Skeletal muscle tissue (tissue), 4 donors: Measurements from ENCODE around the gene WFS1. TPM values are rescaled to one million over a fixed set of nuclear protein-coding genes. Genes with fewer than 3 reads are reported as not detected.

ENCODE experiments used
- H3K27ac ChIP-seq: one replicate; pipeline ENCODE4 v1.7.0; 2013; ENCODE audit warnings: mild to moderate bottlenecking, low read depth, low read length, inconsistent platforms
- H3K27me3 ChIP-seq, 3 donors: one replicate each; pipeline ENCODE4 v1.7.0; 2013; ENCODE audit warnings: low read length in 3 of 3; ENCODE audit not compliant: control insufficient read depth in 3 of 3, insufficient read depth in 3 of 3
- H3K36me3 ChIP-seq, 3 donors: one replicate each; pipeline ENCODE4 v1.7.0; 2013; ENCODE audit warnings: low read length in 3 of 3; ENCODE audit not compliant: control insufficient read depth in 3 of 3, insufficient read depth in 3 of 3
- H3K4me1 ChIP-seq, 3 donors: one replicate each; pipeline ENCODE4 v1.7.0; 2013; ENCODE audit warnings: low read length in 3 of 3, mild to moderate bottlenecking in 3 of 3; ENCODE audit not compliant: control insufficient read depth in 3 of 3, insufficient read depth in 3 of 3
- H3K4me3 ChIP-seq, 3 donors: one replicate each; pipeline ENCODE4 v1.7.0; 2013; ENCODE audit warnings: low read length in 3 of 3
- H3K9ac ChIP-seq, 3 donors: one replicate each; pipeline ENCODE4 v1.7.0; 2013; ENCODE audit warnings: low read length in 3 of 3, mild to moderate bottlenecking in 3 of 3, moderate library complexity in 2 of 3, low read depth in 1 of 3
- H3K9me3 ChIP-seq, 3 donors: one replicate each; pipeline ENCODE4 v1.7.0; 2013; ENCODE audit warnings: low read length in 3 of 3; ENCODE audit not compliant: control insufficient read depth in 3 of 3
- total RNA-seq: library from RNA; depleted of rRNA; stranded (reverse); fragments of >200 nt; gene quantifications from one replicate; pipeline ENCODE4 v1.2.3, GENCODE V29; 2014
- donor health status: Osteomylitis.

WFS1 gene
- total RNA-seq, 1 donor from 2014 or later = 11.0 TPM

DNA sequence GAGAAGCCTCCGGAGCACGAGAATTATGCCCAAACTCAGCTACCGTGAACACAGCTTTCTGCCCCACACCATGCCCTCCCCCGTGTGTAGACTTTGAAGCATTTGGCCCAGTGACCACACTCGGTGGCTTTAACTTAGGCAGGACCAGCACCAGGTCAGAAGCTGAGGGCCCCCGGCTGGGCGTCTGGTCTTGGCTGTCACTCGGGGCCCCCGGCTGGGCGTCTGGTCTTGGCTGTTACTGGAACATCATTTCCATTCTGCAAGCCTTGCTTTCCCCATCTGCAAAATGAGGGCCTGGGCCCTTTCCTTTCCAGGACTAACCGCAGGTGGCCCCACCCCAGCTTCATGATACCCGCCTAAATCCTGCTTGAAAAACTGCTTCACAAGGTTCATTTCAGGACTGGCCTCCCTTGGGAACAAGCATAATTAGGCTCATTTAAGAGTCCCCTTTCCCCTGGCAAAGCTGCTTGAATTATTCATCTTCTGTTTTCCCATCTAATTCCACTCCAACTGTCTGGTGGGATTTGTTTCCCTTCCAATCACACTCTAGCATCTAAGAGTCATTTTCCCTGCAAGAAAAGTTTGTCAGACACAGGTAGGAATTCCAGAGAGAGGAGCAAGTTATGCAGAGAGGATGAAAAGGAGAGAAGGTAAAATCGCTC, 82.5 kb downstream of the WFS1 start:
- H3K27ac ChIP-seq = no peak overlapping the region
- no peak overlapping the region for H3K9ac ChIP-seq
- no peaks in the 10 kb centered on the region for H3K4me1 ChIP-seq
- no peaks in the 10 kb centered on the region for H3K9me3 ChIP-seq
- no peaks in the 10 kb centered on the region for H3K36me3 ChIP-seq
- H3K4me3 ChIP-seq = no peak overlapping the region
- H3K27me3 ChIP-seq = peaks cover 10 to 49% (median 42%) of the 10 kb centered on the region in 3 donors

Other genes starting within 250 kb of the WFS1 start
- not detected for gene JAKMIP1, start 69.3 kb upstream of the WFS1 start, total RNA-seq
- gene PPP2R2C, start 202.8 kb downstream of the WFS1 start, total RNA-seq = not detected